Activated CD4-positive, alpha-beta T cell treated with anti-CD3 and anti-CD28 coated beads, Interleukin-2, amount 10 ng/mL, durations not matched to agents 24 days and 14 days (primary cell): ENCODE results near the gene TEX2. TPM values are rescaled to one million over a fixed set of nuclear protein-coding genes. Genes with fewer than 3 reads are reported as not detected.
"Not testable (repeated sequence)": the region's sequence is repeated elsewhere in the genome, so short reads cannot be mapped to it uniquely, and the experiment has no call there.

ENCODE experiments used
- DNase-seq: peaks from one replicate; pipeline ENCODE4 v3.0.0; 2022
- H3K27ac Mint-ChIP-seq: one replicate; pipeline ENCODE4 v1.8.0; 2022; ENCODE audit warnings: mild to moderate bottlenecking, mixed read lengths
- H3K27me3 Mint-ChIP-seq: one replicate; pipeline ENCODE4 v1.8.0; 2022; ENCODE audit warnings: mixed read lengths
- H3K36me3 Mint-ChIP-seq: one replicate; pipeline ENCODE4 v1.8.0; 2022; ENCODE audit warnings: low read depth, mild to moderate bottlenecking, mixed read lengths
- H3K4me1 Mint-ChIP-seq: one replicate; pipeline ENCODE4 v1.8.0; 2021; ENCODE audit warnings: mixed read lengths
- H3K4me3 Mint-ChIP-seq: one replicate; pipeline ENCODE4 v1.8.0; 2022; ENCODE audit warnings: mild to moderate bottlenecking, moderate library complexity, mixed read lengths
- H3K9me3 Mint-ChIP-seq: one replicate; pipeline ENCODE4 v1.8.0; 2021; ENCODE audit warnings: mixed read lengths
- intact Hi-C: fragments of 100-400 bp; cut with micrococcal nuclease; formaldehyde crosslinking; loops from one replicate; pipeline ENCODE4 v1.15.1; 2023
- total RNA-seq: library from RNA; stranded (reverse); gene quantifications from 2 replicates; pipeline ENCODE4 v1.2.3, GENCODE V29; 2022

TEX2 gene
- total RNA-seq, 1 donor from 2014 or later = 22.2 TPM

- no peak for DNase-seq
- H3K27ac Mint-ChIP-seq = no peak overlapping the region
- H3K4me1 Mint-ChIP-seq = peaks cover 24% of the 10 kb centered on the region
- intact Hi-C loops = no loop called here
- H3K36me3 Mint-ChIP-seq = peaks cover 4% of the 10 kb centered on the region
- no peaks in the 10 kb centered on the region for H3K9me3 Mint-ChIP-seq
- H3K4me3 Mint-ChIP-seq = no peak overlapping the region
- H3K27me3 Mint-ChIP-seq = no peaks in the 10 kb centered on the region
Measured at GRCh38 chr17:64203630-64204029, 59.4 kb downstream of the TEX2 start.

- intact Hi-C loops = no loop called here
- no peak overlapping the region for H3K27ac Mint-ChIP-seq
- DNase-seq = no peak
- H3K27me3 Mint-ChIP-seq = no peaks in the 10 kb centered on the region
- H3K36me3 Mint-ChIP-seq = peaks cover 6% of the 10 kb centered on the region
- no peak overlapping the region for H3K4me3 Mint-ChIP-seq
- no peaks in the 10 kb centered on the region for H3K9me3 Mint-ChIP-seq
- H3K4me1 Mint-ChIP-seq = peaks cover 24% of the 10 kb centered on the region
Measured at GRCh38 chr17:64202683-64203344, 60.2 kb downstream of the TEX2 start.

- intact Hi-C loops = no loop called here
- no peaks in the 10 kb centered on the region for H3K27me3 Mint-ChIP-seq
- H3K27ac Mint-ChIP-seq = no peak overlapping the region
- H3K9me3 Mint-ChIP-seq = no peaks in the 10 kb centered on the region
- H3K36me3 Mint-ChIP-seq = peaks cover 10% of the 10 kb centered on the region
- no peak overlapping the region for H3K4me3 Mint-ChIP-seq
- H3K4me1 Mint-ChIP-seq = peaks cover 26% of the 10 kb centered on the region
- DNase-seq = no peak
Measured at GRCh38 chr17:64200080-64201032, 62.7 kb downstream of the TEX2 start.

GRCh38 chr17:64198331-64199090, 64.5 kb downstream of the TEX2 start:
- no peaks in the 10 kb centered on the region for H3K9me3 Mint-ChIP-seq
- peaks cover 12% of the 10 kb centered on the region for H3K36me3 Mint-ChIP-seq
- no peak for DNase-seq
- H3K27ac Mint-ChIP-seq = no peak overlapping the region
- H3K27me3 Mint-ChIP-seq = no peaks in the 10 kb centered on the region
- peaks cover 26% of the 10 kb centered on the region for H3K4me1 Mint-ChIP-seq
- no peak overlapping the region for H3K4me3 Mint-ChIP-seq
- intact Hi-C loops = loop anchor here (1.0 kb wide), 1 partner anchor 47 kb away; no protein-coding TSS in a partner anchor

- DNase-seq = no peak
- Mint-ChIP-seq H3K27me3 (no peaks in the 10 kb centered on the region), H3K4me1 (peaks cover 14% of the 10 kb centered on the region), H3K4me3 (no peak overlapping the region), H3K9me3 (no peaks in the 10 kb centered on the region), H3K36me3 (peaks cover 16% of the 10 kb centered on the region), H3K27ac (no peak overlapping the region)
- intact Hi-C loops = no loop called here
Measured at GRCh38 chr17:64196601-64197000, 66.5 kb downstream of the TEX2 start.

GRCh38 chr17:64193561-64193960, 69.5 kb downstream of the TEX2 start:
- DNase-seq = no peak
- no peak overlapping the region for H3K4me3 Mint-ChIP-seq
- H3K9me3 Mint-ChIP-seq = no peaks in the 10 kb centered on the region
- H3K27me3 Mint-ChIP-seq = no peaks in the 10 kb centered on the region
- peaks cover 20% of the 10 kb centered on the region for H3K36me3 Mint-ChIP-seq
- H3K27ac Mint-ChIP-seq = no peak overlapping the region
- peaks cover 2% of the 10 kb centered on the region for H3K4me1 Mint-ChIP-seq
- intact Hi-C loops = no loop called here

- H3K4me3 Mint-ChIP-seq = no peak overlapping the region
- DNase-seq = no peak
- intact Hi-C loops = no loop called here
- no peaks in the 10 kb centered on the region for H3K27me3 Mint-ChIP-seq
- no peaks in the 10 kb centered on the region for H3K9me3 Mint-ChIP-seq
- peaks cover 2% of the 10 kb centered on the region for H3K4me1 Mint-ChIP-seq
- no peak overlapping the region for H3K27ac Mint-ChIP-seq
- peaks cover 22% of the 10 kb centered on the region for H3K36me3 Mint-ChIP-seq
Measured at GRCh38 chr17:64192589-64192988, 70.5 kb downstream of the TEX2 start.

GRCh38 chr17:64190472-64190871, 72.6 kb downstream of the TEX2 start:
- H3K4me3 Mint-ChIP-seq = no peak overlapping the region
- no peak overlapping the region for H3K27ac Mint-ChIP-seq
- peaks cover 22% of the 10 kb centered on the region for H3K36me3 Mint-ChIP-seq
- DNase-seq = no peak
- H3K9me3 Mint-ChIP-seq = no peaks in the 10 kb centered on the region
- intact Hi-C loops = no loop called here
- H3K27me3 Mint-ChIP-seq = no peaks in the 10 kb centered on the region
- H3K4me1 Mint-ChIP-seq = peaks cover 1% of the 10 kb centered on the region

- Mint-ChIP-seq H3K9me3 (no peaks in the 10 kb centered on the region), H3K27ac (no peak overlapping the region), H3K27me3 (no peaks in the 10 kb centered on the region), H3K4me3 (no peak overlapping the region), H3K4me1 (peaks cover 16% of the 10 kb centered on the region), H3K36me3 (peaks cover 21% of the 10 kb centered on the region)
- intact Hi-C loops = no loop called here
- DNase-seq = no peak
Measured at GRCh38 chr17:64188088-64188487, 75.0 kb downstream of the TEX2 start.

GRCh38 chr17:64187093-64187895, 75.8 kb downstream of the TEX2 start:
- Mint-ChIP-seq H3K27ac (no peak overlapping the region), H3K4me3 (no peak overlapping the region), H3K36me3 (peaks cover 19% of the 10 kb centered on the region), H3K9me3 (no peaks in the 10 kb centered on the region), H3K4me1 (peaks cover 16% of the 10 kb centered on the region), H3K27me3 (no peaks in the 10 kb centered on the region)
- intact Hi-C loops = no loop called here
- no peak for DNase-seq

- Mint-ChIP-seq H3K9me3 (no peaks in the 10 kb centered on the region), H3K27ac (no peak overlapping the region)
- no peak for DNase-seq
Measured at GRCh38 chr17:64186171-64187092, 76.6 kb downstream of the TEX2 start.

GRCh38 chr17:64185557-64185956, 77.5 kb downstream of the TEX2 start:
- H3K9me3 Mint-ChIP-seq, H3K27me3 Mint-ChIP-seq, H3K27ac Mint-ChIP-seq, DNase-seq, H3K4me3 Mint-ChIP-seq, intact Hi-C loops: not testable (repeated sequence)
- Mint-ChIP-seq H3K36me3 (peaks cover 21% of the 10 kb centered on the region), H3K4me1 (peaks cover 16% of the 10 kb centered on the region)

More at GRCh38 chr17:64186171-64187092, 76.6 kb downstream of the TEX2 start:
- intact Hi-C loops = no loop called here
- H3K4me3 Mint-ChIP-seq = no peak overlapping the region
- no peaks in the 10 kb centered on the region for H3K27me3 Mint-ChIP-seq
- H3K4me1 Mint-ChIP-seq = peaks cover 16% of the 10 kb centered on the region
- peaks cover 22% of the 10 kb centered on the region for H3K36me3 Mint-ChIP-seq
